KOPT-K1 (cell line): ENCODE data around the gene IFI27.

Experiments used
- H3K27ac ChIP-seq: fragments of 200-600 bp; sonication (generic); 2 replicates; pipeline ENCODE4 v1.5.1; 2016; ENCODE audit warnings: antibody characterized with exemption, mild to moderate bottlenecking, low read depth, low read length; ENCODE audit not compliant: poor library complexity, severe bottlenecking
- H3K36me3 ChIP-seq: fragments of 200-600 bp; sonication (generic); 2 replicates; pipeline ENCODE4 v1.5.1; 2017; ENCODE audit warnings: antibody characterized with exemption, mild to moderate bottlenecking, low read length, moderate library complexity; ENCODE audit not compliant: insufficient read depth
- H3K9me3 ChIP-seq: fragments of 200-600 bp; sonication (generic); 2 replicates; pipeline ENCODE4 v1.5.1; 2017; ENCODE audit warnings: antibody characterized with exemption, low read length, mild to moderate bottlenecking; ENCODE audit not compliant: insufficient read depth, poor library complexity, severe bottlenecking

The IFI27 gene

DNA sequence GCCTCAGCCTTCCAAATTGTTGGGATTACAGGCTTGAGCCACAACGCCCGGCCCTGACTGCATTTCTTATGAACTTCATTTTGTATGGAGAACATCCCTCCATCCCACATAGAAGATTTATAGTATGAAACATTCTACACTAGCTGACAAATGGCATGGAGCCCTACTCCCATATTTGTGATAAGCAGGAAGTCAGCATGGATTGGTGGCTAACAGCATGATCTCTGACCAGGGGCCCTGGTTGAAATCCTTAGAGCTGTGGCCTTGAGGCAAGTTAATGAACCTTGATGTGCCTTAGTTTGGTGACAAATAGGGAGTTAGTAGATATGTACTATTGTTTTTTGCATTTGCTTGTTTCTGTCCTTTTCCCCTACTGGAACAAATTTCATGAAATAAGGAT is 17.1 kb upstream of the IFI27 start:
- Histone ChIP-seq H3K27ac (no peak overlapping the region), H3K9me3 (no peaks in the 10 kb centered on the region), H3K36me3 (0 out of 2 replicates have a peak, but pooled peaks cover 5% of the 10 kb centered on the region)

DNA sequence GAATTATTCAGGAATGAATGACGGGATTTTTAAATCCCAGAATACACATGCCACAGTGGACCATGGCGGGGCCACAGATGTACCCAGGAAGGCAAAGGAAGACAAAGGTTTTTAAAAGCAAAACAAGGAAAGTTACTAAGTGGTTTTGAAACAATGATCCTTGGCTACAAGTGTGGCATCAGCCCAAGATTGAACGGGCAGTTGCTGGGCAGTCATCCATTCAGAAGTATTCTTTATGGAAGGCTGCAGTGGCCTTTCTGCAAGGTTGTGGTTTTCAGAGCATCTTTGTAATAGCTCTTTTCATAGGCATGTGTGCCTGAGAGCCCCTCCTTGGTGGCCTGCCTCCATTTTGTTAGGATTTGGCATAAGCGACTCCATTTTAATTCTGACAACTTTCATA is 13.4 kb upstream of the IFI27 start:
- Histone ChIP-seq H3K27ac (no peak overlapping the region), H3K36me3 (0 out of 2 replicates have a peak, but pooled peaks cover 5% of the 10 kb centered on the region), H3K9me3 (no peaks in the 10 kb centered on the region)

DNA sequence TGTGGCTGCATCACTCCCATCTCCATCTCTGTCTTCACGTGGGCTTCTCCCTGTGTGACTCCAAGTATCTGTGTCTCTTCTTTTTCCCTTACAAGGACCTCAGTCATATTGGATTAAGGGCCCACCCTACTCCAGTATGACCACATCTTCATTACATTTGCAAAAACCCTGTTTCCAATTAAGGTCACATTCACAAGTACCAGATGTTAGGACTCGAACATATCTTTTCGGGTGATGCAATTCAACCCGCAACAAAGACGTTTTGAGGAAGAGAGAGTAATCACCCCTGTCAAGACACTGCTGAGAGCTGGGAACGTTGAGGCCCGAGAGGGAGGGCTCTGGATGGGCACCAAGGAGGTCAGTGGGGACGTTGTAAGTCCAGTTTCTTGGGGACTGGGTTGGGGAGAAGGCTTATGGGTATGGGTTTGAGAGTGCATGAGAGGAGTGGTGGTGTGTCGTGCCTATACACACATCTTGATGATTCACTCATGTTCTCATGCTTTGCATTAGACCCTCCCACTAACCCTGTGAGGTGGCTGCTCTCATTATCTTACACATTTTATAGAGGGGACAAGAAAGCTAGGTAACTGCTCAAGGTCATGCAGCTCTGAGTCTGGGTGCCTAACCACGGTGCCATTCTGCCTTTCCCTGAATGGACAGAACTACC is 12.1 kb upstream of the IFI27 start:
- no peak overlapping the region for H3K27ac ChIP-seq
- H3K9me3 ChIP-seq = no peaks in the 10 kb centered on the region
- 0 out of 2 replicates have a peak, but pooled peaks cover 5% of the 10 kb centered on the region for H3K36me3 ChIP-seq

DNA sequence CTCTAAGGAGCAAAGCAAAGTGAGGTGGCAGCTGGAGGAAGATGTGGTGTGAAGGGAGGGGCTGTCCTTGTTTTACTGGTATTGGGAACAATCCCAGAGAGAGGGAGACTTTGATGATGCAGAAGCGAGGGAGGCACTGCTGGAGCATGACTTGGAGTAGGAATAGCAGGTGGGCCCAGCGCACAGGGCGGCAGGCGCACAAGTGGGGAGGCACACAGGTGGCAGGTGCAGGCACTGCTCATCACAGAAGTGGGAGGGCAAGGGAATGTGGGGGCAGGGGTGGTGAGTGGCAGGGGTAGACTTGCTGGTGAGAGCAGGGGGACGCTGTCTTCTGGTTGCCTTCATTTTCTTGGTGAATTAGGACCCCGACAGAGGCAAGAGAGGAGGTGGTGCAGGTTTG is 11.5 kb upstream of the IFI27 start:
- 0 out of 2 replicates have a peak, but pooled peaks cover 5% of the 10 kb centered on the region for H3K36me3 ChIP-seq
- no peak overlapping the region for H3K27ac ChIP-seq
- H3K9me3 ChIP-seq = no peaks in the 10 kb centered on the region

DNA sequence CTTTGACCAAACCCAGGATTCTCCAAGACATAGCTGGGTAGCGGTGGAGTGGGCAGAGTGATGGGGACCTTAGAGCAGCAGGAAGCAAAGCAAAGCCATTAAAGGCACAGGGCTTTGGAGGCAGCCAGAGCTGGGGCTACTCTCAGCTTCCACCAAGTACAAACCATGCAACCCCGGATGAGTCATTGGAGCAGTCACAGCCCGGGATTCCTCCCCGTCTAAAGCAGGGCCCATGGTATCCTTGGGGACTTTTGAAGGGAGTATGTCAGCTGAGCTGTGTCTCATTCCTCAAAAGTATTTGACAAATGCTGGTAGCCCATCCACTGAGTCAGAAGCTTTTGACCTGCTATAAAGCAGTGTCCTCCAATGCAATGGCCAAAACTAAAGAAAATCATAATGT is 9.7 kb upstream of the IFI27 start:
- no peaks in the 10 kb centered on the region for H3K9me3 ChIP-seq
- no peak overlapping the region for H3K27ac ChIP-seq
- 0 out of 2 replicates have a peak, but pooled peaks cover 5% of the 10 kb centered on the region for H3K36me3 ChIP-seq

DNA sequence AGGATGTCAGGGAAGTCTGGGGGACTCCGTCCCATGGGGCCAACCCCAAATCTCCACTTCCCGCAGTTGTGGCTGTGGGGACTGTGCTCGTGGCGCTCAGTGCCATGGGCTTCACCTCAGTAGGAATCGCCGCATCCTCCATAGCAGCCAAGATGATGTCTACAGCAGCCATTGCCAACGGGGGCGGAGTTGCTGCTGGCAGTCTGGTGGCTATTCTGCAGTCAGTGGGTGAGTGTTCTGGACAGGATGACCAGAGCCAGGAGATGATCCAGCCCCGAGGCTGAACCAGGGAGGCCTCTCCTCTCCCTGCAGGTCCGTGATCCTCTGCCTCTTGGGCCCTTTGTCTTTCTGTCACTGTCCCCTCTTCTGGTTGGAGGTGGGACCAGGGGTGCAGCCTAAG is 8.8 kb upstream of the IFI27 start:
- Histone ChIP-seq H3K36me3 (0 out of 2 replicates have a peak, but pooled peaks cover 5% of the 10 kb centered on the region), H3K9me3 (no peaks in the 10 kb centered on the region), H3K27ac (no peak overlapping the region)

DNA sequence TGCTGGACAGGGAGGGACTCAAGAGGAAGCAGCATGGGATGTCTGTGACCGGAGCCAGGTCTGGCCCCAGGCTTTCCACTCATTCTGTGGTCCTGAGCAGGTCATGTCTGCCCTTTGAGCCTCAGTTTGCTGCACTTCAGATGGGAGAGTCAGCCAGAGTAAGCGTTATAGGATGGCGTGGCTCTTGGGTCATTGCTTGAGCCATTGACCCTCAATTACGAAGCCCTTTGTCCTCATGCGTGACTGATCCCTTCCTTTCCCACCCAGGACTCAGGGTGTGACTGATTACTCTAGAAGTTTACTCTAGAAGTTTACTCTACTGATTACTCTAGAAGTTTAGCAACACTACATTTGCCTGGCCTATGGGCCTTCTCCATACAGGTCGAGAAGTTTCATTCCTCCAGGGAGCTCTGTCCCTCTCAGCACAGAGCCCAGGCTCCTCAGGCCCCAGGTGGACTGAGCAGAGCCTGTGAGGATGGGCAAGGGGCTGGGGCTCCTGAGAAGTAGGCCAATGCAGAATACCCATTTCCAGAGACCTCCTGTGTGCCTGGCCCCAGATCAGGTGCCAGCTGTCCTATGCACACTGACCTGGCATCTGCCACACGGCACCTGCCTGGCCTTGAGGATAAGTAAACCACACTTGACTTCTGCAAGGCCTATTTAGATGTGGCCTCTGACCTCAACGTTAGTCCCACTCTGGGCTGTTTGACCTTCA is 7.6 kb upstream of the IFI27 start:
- H3K9me3 ChIP-seq = no peaks in the 10 kb centered on the region
- no peaks in the 10 kb centered on the region for H3K36me3 ChIP-seq
- H3K27ac ChIP-seq = no peak overlapping the region

DNA sequence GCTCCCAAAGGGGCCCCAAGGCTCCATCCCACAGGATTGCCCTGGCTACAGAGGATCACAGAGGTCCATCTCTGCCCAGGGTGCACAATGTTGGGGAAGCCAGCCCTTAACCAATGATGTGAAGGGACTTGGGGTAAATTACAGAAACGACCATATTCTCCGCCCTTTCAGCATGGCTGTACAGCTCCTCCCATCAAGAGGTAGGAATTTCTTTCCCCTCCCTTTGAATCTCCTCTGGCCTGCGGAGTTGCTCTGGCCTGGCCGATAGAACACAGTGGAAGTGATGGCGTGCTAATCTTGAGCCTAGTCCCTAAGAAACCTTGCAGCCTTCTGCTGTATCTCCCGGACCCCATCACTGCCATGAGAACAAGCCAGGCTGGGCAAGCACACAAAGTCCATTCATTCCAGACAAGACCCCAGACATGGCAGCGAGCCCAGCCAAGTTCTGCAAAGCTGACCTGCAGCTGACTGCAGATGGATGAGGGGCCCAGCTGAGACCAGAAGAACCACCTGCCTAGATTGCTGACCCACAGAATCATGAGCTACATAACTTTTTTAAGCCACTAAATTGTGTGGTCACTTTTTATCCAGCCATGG is 6.9 kb upstream of the IFI27 start:
- Histone ChIP-seq H3K9me3 (no peaks in the 10 kb centered on the region), H3K27ac (no peak overlapping the region), H3K36me3 (no peaks in the 10 kb centered on the region)

DNA sequence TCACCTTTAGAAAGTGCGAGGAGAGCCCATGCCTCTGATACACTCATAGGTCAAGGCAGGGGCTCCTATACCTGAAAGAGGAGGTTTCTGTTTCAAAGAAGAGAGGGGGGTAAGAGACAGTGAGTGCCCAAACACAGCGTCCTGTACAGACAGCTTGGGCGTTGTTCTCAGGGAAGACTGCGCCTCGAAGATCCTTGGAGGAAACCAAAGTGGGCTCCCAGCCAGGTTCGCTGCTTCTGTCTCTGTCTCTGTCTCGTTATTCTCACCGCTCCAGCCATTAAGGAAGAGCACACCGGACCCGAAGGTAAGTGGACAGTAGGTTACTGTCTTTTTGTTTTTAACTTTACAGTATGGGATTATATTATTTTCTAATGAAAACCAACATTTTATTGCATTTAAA is 5.8 kb upstream of the IFI27 start:
- Histone ChIP-seq H3K9me3 (no peaks in the 10 kb centered on the region), H3K27ac (no peak overlapping the region), H3K36me3 (no peaks in the 10 kb centered on the region)

DNA sequence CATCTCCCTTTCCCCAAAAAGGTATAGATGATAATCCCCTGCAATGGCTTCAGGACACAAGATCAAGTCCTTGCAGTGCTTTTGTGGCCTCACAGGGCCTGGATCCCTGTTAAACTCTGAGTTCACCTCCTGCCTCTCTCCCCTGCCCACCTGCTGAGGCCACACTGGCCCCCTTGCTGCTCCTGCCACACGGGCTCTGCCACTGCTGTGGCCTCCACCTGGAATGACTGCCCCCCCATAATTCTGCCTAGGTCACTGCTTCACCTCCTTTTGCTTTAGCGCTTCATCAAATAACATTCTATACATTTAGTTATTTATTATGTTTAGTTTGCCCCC is 653 bp upstream of the IFI27 start:
- Histone ChIP-seq H3K27ac (no peak overlapping the region), H3K9me3 (no peaks in the 10 kb centered on the region), H3K36me3 (no peaks in the 10 kb centered on the region)

DNA sequence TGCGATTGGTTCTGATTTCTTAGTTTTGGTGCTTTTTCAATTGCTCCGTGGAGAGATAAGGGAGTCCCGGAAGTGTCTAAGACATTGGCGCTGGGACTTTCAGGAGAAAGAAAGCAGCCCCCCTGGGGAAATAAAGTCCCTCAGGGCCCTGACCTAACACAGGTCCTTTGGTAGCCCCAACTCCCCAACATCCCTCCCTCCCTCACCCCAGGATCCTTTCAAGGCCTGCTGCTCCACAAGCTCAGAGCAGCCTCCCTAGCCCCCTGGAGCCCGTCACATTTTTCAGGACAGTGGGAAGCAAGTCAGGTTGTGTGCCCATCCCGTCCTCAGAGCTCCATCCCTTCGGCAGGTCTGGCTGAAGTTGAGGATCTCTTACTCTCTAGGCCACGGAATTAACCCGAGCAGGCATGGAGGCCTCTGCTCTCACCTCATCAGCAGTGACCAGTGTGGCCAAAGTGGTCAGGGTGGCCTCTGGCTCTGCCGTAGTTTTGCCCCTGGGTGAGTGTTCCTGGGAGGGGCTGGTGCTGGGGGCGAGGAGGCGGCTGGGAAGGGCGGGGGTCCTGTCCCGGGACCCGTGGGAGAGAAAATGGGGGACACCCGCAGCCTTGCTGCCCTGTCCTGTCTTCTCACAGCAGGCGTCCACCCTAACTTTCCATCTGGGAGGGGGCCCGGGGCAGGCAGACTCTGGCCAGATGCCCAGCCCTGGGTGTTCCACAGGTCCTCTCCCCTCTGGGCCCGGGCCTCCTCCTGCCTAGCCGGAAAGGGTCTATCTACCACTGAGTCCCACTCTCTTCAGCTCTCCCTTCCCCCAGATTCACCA is 950 bp downstream of the IFI27 start:
- Histone ChIP-seq H3K27ac (no peak overlapping the region), H3K36me3 (no peaks in the 10 kb centered on the region), H3K9me3 (no peaks in the 10 kb centered on the region)

DNA sequence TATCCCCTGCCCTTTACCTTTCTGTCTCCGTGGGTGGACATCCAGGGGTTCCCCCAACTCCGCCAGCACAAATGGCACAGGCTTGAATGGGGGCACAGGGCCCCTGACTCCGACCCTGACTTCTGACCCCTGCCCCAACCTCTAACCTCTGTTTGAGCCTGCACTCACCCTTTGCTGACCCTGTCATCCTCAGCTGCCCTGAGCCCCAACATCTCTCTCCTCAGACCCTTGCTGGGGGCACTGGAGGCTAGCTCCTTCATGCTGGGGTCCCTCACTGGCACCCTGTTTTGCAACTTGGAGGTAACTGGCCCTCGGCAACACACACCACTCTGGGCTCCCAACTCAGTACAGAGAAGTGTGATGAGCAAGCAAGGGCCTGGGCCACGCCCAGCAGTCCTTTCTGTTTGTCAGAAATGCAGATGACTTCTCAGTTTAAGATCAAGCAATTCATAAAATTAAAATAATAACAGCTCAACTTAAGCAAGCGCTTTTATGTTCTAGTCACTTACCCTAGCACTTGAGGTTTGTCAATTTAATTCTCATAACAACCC is 2.1 kb downstream of the IFI27 start:
- no peak overlapping the region for H3K27ac ChIP-seq
- H3K36me3 ChIP-seq = no peaks in the 10 kb centered on the region
- no peaks in the 10 kb centered on the region for H3K9me3 ChIP-seq

DNA sequence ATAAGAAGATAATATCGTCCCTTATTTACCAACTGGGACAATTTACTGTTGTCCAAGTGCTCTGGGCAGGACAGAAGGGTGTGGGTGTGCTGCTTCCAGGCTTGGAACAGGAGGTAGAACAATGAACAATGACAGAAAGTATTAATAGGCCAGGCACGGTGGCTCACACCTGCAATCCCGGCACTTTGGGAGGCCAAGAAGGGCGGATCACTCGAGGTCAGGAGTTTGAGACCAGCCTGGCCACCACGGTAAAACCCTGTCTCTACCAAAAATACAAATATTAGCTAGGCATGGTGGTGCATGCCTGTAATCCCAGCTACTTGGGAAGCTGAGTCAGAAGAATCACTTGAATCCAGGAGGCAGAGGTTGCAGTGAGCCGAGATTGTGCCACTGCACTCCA is 2.5 kb downstream of the IFI27 start:
- Histone ChIP-seq H3K36me3 (no peaks in the 10 kb centered on the region), H3K27ac (no peak overlapping the region), H3K9me3 (no peaks in the 10 kb centered on the region)

DNA sequence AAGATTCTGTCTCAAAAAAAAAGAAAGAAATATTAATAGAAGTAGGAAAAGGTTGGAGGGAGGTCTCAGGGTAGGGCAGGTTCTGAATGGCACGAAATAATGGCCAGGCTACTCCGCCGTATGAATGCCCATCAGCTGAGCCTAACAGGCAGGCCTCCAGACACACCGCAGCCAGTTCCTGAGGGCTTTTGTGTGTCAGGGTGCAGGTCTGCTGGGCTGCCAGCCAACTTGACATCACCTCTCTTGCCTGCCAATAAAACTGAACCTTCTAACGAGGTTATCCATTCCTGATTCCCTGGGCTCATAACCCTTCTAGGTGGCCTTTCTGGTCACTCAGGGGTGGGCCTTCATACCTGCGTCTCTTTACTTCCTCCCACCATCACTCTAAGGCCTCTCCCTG is 3.0 kb downstream of the IFI27 start:
- Histone ChIP-seq H3K9me3 (no peaks in the 10 kb centered on the region), H3K27ac (no peak overlapping the region), H3K36me3 (no peaks in the 10 kb centered on the region)
